Measurements from ENCODE around the gene ZGPAT. TPM values are rescaled to one million over a fixed set of nuclear protein-coding genes. Genes with fewer than 3 reads are reported as not detected.

ZGPAT gene
- total and polyA plus RNA-seq, 2 of the 4 experiments (the other 2 are of a cell fraction): 13.4 to 20.2 TPM

GRCh38 chr20:63714858-63715257, 7.0 kb downstream of the ZGPAT start:
- Histone ChIP-seq H2AK5ac (ENCODE audit: low read depth, low read length) (no peak overlapping the region), H3K27me3 (ENCODE audit: control insufficient read depth, insufficient read depth, low read length) (no peaks in the 10 kb centered on the region), H2AFZ (replicated peaks; ENCODE audit: low read length, poor library complexity) (no peak overlapping the region), H2AK9ac (replicated peaks; ENCODE audit: low read depth, low read length, poor library complexity) (no peak overlapping the region), H4K91ac (ENCODE audit: insufficient read depth, low read depth, low read length) (no peak overlapping the region), H3K9me1 (ENCODE audit: insufficient read depth, low read length) (no peaks in the 10 kb centered on the region), H2BK15ac (ENCODE audit: low read depth, low read length) (no peak overlapping the region), H3K56ac (ENCODE audit: extremely low read depth, insufficient read depth, low read length) (no peak overlapping the region), H3K4ac (ENCODE audit: low read depth, low read length) (no peak overlapping the region), H4K20me1 (ENCODE audit: insufficient read depth, low read length) (peaks cover 4% of the 10 kb centered on the region; the same call in 1 of the 2 replicates), H3K4me3 (ENCODE audit: insufficient read depth, low read depth, low read length) (no peak overlapping the region), H3K36me3 (ENCODE audit: control insufficient read depth, insufficient read depth, low read length) (peaks cover 37% of the 10 kb centered on the region), H3K14ac (replicated peaks; ENCODE audit: low read depth, low read length) (no peak overlapping the region), H2BK5ac (ENCODE audit: low read depth, low read length, poor library complexity, severe bottlenecking) (no peak overlapping the region), H4K8ac (ENCODE audit: low read depth in 2 of 2, low read length in 2 of 2) (no peak overlapping the region), H3K4me2 (ENCODE audit: low read depth, low read length) (no peak overlapping the region), H3K23ac (ENCODE audit: low read depth, low read length) (no peak overlapping the region), H3K79me1 (ENCODE audit: low read depth in 1 of 2, low read length in 2 of 2) (peaks cover 5 to 36% of the 10 kb centered on the region in 2 experiments), H2BK20ac (ENCODE audit: low read depth, low read length) (no peak overlapping the region), H2BK120ac (ENCODE audit: low read depth, low read length) (no peak overlapping the region), H3K4me1 (ENCODE audit: control insufficient read depth, insufficient read depth, low read length) (no peaks in the 10 kb centered on the region), H3K18ac (ENCODE audit: low read depth, low read length) (no peak overlapping the region), H4K5ac (ENCODE audit: low read depth, low read length) (no peak overlapping the region), H3K27ac (ENCODE audit: insufficient read depth, low read length) (no peak overlapping the region), H3K9me3 (ENCODE audit: control insufficient read depth, insufficient read depth, low read length) (peaks cover 4% of the 10 kb centered on the region), H3K9ac (ENCODE audit: low read depth, low read length) (no peak overlapping the region)
- dilution Hi-C loops (cut with HindIII; ENCODE audit: low sequenced_read_pairs, unreplicated experiment): no loop called here
- no peak for ATAC-seq (ENCODE audit: low read depth)
- TF ChIP-seq MAFK (IDR thresholded peaks at IDR 0.05; ENCODE audit: low read depth, low read length): no peak
- no peak for TF ChIP-seq RCOR1 (IDR thresholded peaks at IDR 0.05; ENCODE audit: insufficient replicate concordance, low read length)
- no peak for TF ChIP-seq NFE2L2 (IDR thresholded peaks at IDR 0.05; ENCODE audit: low read depth, low read length)
- no peak for TF ChIP-seq SMC3 (IDR thresholded peaks at IDR 0.05; ENCODE audit: low read depth, low read length)
- no peak for TF ChIP-seq RAD21 (IDR thresholded peaks at IDR 0.05; ENCODE audit: low read length)
- no peak for TF ChIP-seq CHD1 (IDR thresholded peaks at IDR 0.05; ENCODE audit: low read depth, low read length)
- TF ChIP-seq ELK1 (IDR thresholded peaks at IDR 0.05; ENCODE audit: borderline replicate concordance, low read depth, low read length): no peak
- no peak for TF ChIP-seq FOS (IDR thresholded peaks at IDR 0.05; ENCODE audit: low read depth, low read length)
- no peak for TF ChIP-seq MXI1 (IDR thresholded peaks at IDR 0.05; ENCODE audit: borderline replicate concordance, low read depth, low read length)
- no peak for TF ChIP-seq CTCF (conservative IDR thresholded peaks at IDR 0.05; ENCODE audit: low read depth, low read length)
- no peak for TF ChIP-seq RFX5 (IDR thresholded peaks at IDR 0.05; ENCODE audit: low read depth, low read length)
- TF ChIP-seq BHLHE40 (IDR thresholded peaks at IDR 0.05; ENCODE audit: low read depth, low read length): no peak
- TF ChIP-seq USF2 (IDR thresholded peaks at IDR 0.05; ENCODE audit: low read depth, low read length): no peak
- TF ChIP-seq MAZ (IDR thresholded peaks at IDR 0.05; ENCODE audit: borderline replicate concordance, low read depth, low read length): no peak
- intact Hi-C loops (cut with micrococcal nuclease): no loop called here
- CTCF ChIA-PET: interaction anchor here (0.6 kb wide), 1 partner anchor 99 kb away, joined by 3 read pairs; no protein-coding TSS in a partner anchor
- in situ Hi-C loops (cut with MboI; ENCODE audit: low sequenced_read_pairs): no loop called here
- BruUV-seq (replicated peaks): no TSS peak
- DNase-seq: no peak
- no CpG with 5 or more reads among the region's 5 CpGs for WGBS, 2 experiments (ENCODE audit: extremely low coverage in 2 of 2, insufficient read length in 1 of 2)
- POLR2A ChIA-PET (ENCODE audit: unreplicated experiment): no interaction called here

All from IMR-90 (cell line).